Kidney capillary endothelial cell (primary cell): Measurements from ENCODE around the gene TFCP2L1.
"Not testable (repeated sequence)": the region's sequence is repeated elsewhere in the genome, so short reads cannot be mapped to it uniquely, and the experiment has no call there.

Experiments used
- DNase-seq: peaks from one replicate; pipeline ENCODE4 v3.0.0-alpha.2; 2018; ENCODE audit warnings: low spot score

Gene TFCP2L1

GRCh38 chr2:121295911-121296650 lies 11.1 kb upstream of the TFCP2L1 start:
- DNase-seq = no peak

- no peak for DNase-seq
These were observed 10.2 kb upstream of the TFCP2L1 start for GRCh38 chr2:121294881-121295840.

- DNase-seq = no peak
These were observed 8.7 kb upstream of the TFCP2L1 start for GRCh38 chr2:121293450-121294325.

GRCh38 chr2:121291251-121291580 lies 6.2 kb upstream of the TFCP2L1 start:
- no peak for DNase-seq

- no peak for DNase-seq
These were observed 4.3 kb upstream of the TFCP2L1 start for GRCh38 chr2:121289271-121289670.

- DNase-seq = no peak
These were observed 3.6 kb upstream of the TFCP2L1 start for GRCh38 chr2:121288454-121289231.

- no peak for DNase-seq
These were observed 3.0 kb upstream of the TFCP2L1 start for GRCh38 chr2:121287956-121288355.

GRCh38 chr2:121287146-121287798 lies 2.3 kb upstream of the TFCP2L1 start:
- no peak for DNase-seq

- DNase-seq = no peak
These were observed 1.5 kb upstream of the TFCP2L1 start for GRCh38 chr2:121286506-121286905.

- no peak for DNase-seq
These were observed 924 bp upstream of the TFCP2L1 start for GRCh38 chr2:121285926-121286325.

- no peak for DNase-seq
These were observed 1.1 kb downstream of the TFCP2L1 start for GRCh38 chr2:121283670-121284462.

- no peak for DNase-seq
These were observed 2.1 kb downstream of the TFCP2L1 start for GRCh38 chr2:121282800-121283385.

GRCh38 chr2:121281694-121282093 lies 3.3 kb downstream of the TFCP2L1 start:
- DNase-seq = no peak

GRCh38 chr2:121281107-121281506 lies 3.9 kb downstream of the TFCP2L1 start:
- DNase-seq = no peak

- DNase-seq = no peak
These were observed 5.4 kb downstream of the TFCP2L1 start for GRCh38 chr2:121279476-121280220.

GRCh38 chr2:121276341-121276740 lies 8.7 kb downstream of the TFCP2L1 start:
- no peak for DNase-seq

GRCh38 chr2:121273116-121273515 lies 11.9 kb downstream of the TFCP2L1 start:
- DNase-seq = no peak

- no peak for DNase-seq
These were observed 12.4 kb downstream of the TFCP2L1 start for GRCh38 chr2:121272596-121272995.

- DNase-seq = not testable (repeated sequence)
These were observed 15.6 kb downstream of the TFCP2L1 start for GRCh38 chr2:121269436-121269835.
